K562 (cell line): Measurements from ENCODE around the gene AIDA. TPM values are rescaled to one million over a fixed set of nuclear protein-coding genes. Genes with fewer than 3 reads are reported as not detected.

ENCODE experiments used
- FOXK2 ChIP-seq, 2 experiments: fragments of 450-650 bp; IDR thresholded peaks in 1 of 2; conservative IDR thresholded peaks in 1 of 2; 2 replicates each; pipeline ENCODE4 v1.6.1; 2016; ENCODE audit warnings: low read depth in 2 of 2, mild to moderate bottlenecking in 1 of 2
- polyA plus RNA-seq, 8 experiments: library from polyadenylated mRNA; depleted of rRNA in 4 of 8; stranded (reverse) in 5 of 8; unstranded in 3 of 8; fragments of >200 nt; fragmentation: Nextera tagmentation in 2 of 8; fragmentation: Illumina TruSeq in 1 of 8; extraction: Ambion mirVana in 2 of 8; extraction: Trizol in 1 of 8; gene quantifications; 2 replicates each; pipeline versions ENCODE4 v1.2.1 to v1.2.3, GENCODE V29; 2011 to 2014; ENCODE audit warnings: inconsistent platforms in 1 of 8, missing spikeins in 1 of 8
- total RNA-seq, 7 experiments: library from RNA; depleted of rRNA in 6 of 7; stranded (reverse); fragments of >200 nt in 6 of 7; fragmentation: Illumina TruSeq in 2 of 7; extraction: Trizol in 2 of 7; gene quantifications; 2 replicates each; pipeline versions ENCODE4 v1.2.1 to v1.2.3, GENCODE V29; 2011 to 2021; ENCODE audit warnings: low replicate concordance in 1 of 7
- TF ChIP-seq, protein P1 (sequence below): IDR thresholded peaks from 3 replicates; pipeline ENCODE4 v1.6.1; 2011; ENCODE audit warnings: borderline replicate concordance, mild to moderate bottlenecking, moderate library complexity; ENCODE audit not compliant: insufficient read length; ENCODE audit errors: extremely low read depth
- TF ChIP-seq, protein P2 (sequence below): fragments of 200-800 bp; sonication (Bioruptor generic); IDR thresholded peaks from 2 replicates; pipeline ENCODE4 v1.6.1; 2016; ENCODE audit warnings: missing genetic modification characterization, missing compliant biosample characterization

The AIDA gene
- total and polyA plus RNA-seq, 9 of the 15 experiments (the other 6 are each of a cell fraction or from before 2014, with no cell fraction given), result 18.2 to 77.9 (median 24.9) TPM

DNA sequence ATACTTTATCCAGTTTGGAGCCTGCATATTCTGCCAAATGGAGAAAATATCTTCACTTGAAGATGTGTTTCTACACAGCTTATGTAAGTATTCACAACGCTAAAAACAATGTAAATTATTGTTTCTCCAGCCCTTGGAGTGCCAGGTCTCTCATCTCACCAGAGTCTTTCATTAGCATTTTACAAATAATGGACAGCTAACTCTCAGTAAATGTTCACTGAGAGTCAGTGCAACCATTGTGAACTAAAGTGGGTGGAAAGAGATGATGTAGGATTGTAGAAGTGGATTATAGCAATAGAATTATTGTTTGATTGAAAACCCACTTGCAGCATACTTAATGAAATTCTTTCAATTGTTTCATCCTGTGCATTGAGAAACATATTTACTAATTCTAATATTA lies 16.5 kb upstream of the AIDA start (continued):
- TF ChIP-seq, protein P1, sequence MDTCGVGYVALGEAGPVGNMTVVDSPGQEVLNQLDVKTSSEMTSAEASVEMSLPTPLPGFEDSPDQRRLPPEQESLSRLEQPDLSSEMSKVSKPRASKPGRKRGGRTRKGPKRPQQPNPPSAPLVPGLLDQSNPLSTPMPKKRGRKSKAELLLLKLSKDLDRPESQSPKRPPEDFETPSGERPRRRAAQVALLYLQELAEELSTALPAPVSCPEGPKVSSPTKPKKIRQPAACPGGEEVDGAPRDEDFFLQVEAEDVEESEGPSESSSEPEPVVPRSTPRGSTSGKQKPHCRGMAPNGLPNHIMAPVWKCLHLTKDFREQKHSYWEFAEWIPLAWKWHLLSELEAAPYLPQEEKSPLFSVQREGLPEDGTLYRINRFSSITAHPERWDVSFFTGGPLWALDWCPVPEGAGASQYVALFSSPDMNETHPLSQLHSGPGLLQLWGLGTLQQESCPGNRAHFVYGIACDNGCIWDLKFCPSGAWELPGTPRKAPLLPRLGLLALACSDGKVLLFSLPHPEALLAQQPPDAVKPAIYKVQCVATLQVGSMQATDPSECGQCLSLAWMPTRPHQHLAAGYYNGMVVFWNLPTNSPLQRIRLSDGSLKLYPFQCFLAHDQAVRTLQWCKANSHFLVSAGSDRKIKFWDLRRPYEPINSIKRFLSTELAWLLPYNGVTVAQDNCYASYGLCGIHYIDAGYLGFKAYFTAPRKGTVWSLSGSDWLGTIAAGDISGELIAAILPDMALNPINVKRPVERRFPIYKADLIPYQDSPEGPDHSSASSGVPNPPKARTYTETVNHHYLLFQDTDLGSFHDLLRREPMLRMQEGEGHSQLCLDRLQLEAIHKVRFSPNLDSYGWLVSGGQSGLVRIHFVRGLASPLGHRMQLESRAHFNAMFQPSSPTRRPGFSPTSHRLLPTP, result no peak
- TF ChIP-seq, protein P2, sequence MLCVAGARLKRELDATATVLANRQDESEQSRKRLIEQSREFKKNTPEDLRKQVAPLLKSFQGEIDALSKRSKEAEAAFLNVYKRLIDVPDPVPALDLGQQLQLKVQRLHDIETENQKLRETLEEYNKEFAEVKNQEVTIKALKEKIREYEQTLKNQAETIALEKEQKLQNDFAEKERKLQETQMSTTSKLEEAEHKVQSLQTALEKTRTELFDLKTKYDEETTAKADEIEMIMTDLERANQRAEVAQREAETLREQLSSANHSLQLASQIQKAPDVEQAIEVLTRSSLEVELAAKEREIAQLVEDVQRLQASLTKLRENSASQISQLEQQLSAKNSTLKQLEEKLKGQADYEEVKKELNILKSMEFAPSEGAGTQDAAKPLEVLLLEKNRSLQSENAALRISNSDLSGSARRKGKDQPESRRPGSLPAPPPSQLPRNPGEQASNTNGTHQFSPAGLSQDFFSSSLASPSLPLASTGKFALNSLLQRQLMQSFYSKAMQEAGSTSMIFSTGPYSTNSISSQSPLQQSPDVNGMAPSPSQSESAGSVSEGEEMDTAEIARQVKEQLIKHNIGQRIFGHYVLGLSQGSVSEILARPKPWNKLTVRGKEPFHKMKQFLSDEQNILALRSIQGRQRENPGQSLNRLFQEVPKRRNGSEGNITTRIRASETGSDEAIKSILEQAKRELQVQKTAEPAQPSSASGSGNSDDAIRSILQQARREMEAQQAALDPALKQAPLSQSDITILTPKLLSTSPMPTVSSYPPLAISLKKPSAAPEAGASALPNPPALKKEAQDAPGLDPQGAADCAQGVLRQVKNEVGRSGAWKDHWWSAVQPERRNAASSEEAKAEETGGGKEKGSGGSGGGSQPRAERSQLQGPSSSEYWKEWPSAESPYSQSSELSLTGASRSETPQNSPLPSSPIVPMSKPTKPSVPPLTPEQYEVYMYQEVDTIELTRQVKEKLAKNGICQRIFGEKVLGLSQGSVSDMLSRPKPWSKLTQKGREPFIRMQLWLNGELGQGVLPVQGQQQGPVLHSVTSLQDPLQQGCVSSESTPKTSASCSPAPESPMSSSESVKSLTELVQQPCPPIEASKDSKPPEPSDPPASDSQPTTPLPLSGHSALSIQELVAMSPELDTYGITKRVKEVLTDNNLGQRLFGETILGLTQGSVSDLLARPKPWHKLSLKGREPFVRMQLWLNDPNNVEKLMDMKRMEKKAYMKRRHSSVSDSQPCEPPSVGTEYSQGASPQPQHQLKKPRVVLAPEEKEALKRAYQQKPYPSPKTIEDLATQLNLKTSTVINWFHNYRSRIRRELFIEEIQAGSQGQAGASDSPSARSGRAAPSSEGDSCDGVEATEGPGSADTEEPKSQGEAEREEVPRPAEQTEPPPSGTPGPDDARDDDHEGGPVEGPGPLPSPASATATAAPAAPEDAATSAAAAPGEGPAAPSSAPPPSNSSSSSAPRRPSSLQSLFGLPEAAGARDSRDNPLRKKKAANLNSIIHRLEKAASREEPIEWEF (CRISPR knock-in tag), result no peak
- TF ChIP-seq FOXK2 (conservative IDR thresholded peaks at IDR 0.05 in 1 of 2, IDR thresholded peaks at IDR 0.05 in 1 of 2; ENCODE audit: low read depth in 2 of 2), result no peak
